HCT116 (cell line): ENCODE measurements around the gene TMC8. TPM values are rescaled to one million over a fixed set of nuclear protein-coding genes. Genes with fewer than 3 reads are reported as not detected.
A peak's percentile ranks its signal among the peaks of the same experiment; 100 is the strongest.

Experiments
- ATAC-seq: fragments of 200-7000 bp; cut with Tn5 transposase; 2 replicates; pipeline ENCODE4 v1.9.1; 2020; ENCODE audit warnings: mild to moderate bottlenecking, moderate library complexity
- BruUV-seq: library from RNA; stranded (reverse); fragments of 400-500 nt; replicated peaks from 2 replicates; lab custom pipeline; 2021; lab: Mats Ljungman, UMichigan
- CTCF ChIA-PET: fragments of 300-600 bp; sonication (Branson Sonifier 250); formaldehyde crosslinking; loops from one replicate; lab custom pipeline; 2021; ENCODE audit warnings: antibody characterized with exemption; lab: Charles Lee
- POLR2A ChIA-PET: fragments of 300-600, 350-600 bp; sonication (Branson Sonifier 250); formaldehyde crosslinking; loops from one replicate; lab custom pipeline; 2021; ENCODE audit warnings: antibody characterized with exemption; lab: Charles Lee
- RAD21 ChIA-PET, 2 experiments: fragments of 300-600 bp; sonication (Branson Sonifier 250); formaldehyde crosslinking; loops; one replicate each; lab custom pipeline; 2023; ENCODE audit warnings: low total read pairs in 2 of 2; ENCODE audit not compliant: uncharacterized antibody in 2 of 2, unreplicated experiment in 2 of 2, low non-redundant PET in 1 of 2; lab: Charles Lee
- DNase-seq: peaks from one replicate; pipeline ENCODE4 v3.0.0-alpha.2; 2010; ENCODE audit warnings: low read depth, low spot score
- H2AFZ ChIP-seq: fragments of 200-600 bp; shearing (Covaris generic), sonication (generic); 2 replicates; pipeline ENCODE4 v1.6.1; 2017; ENCODE audit warnings: low read depth, mixed run types, mixed read lengths, antibody characterized with exemption, low read length; ENCODE audit not compliant: poor library complexity, severe bottlenecking
- H3K27ac ChIP-seq: 2 replicates; pipeline ENCODE4 v1.5.1; 2012; ENCODE audit warnings: low read depth, low read length
- H3K27me3 ChIP-seq: fragments of 200-600 bp; sonication (generic); 2 replicates; pipeline ENCODE4 v1.6.1; 2016; ENCODE audit warnings: mixed run types, low read length, mixed read lengths; ENCODE audit not compliant: insufficient read depth
- H3K36me3 ChIP-seq, 2 experiments: fragments of 200-500 bp in 1 of 2; fragments of 200-600 bp in 1 of 2; sonication (Bioruptor generic) in 1 of 2; sonication (generic) in 1 of 2; 2 replicates each; pipeline versions ENCODE4 v1.5.1 to v1.6.1; 2014 to 2016; ENCODE audit warnings: low read length in 2 of 2, inconsistent platforms in 1 of 2, mixed read lengths in 1 of 2, mixed run types in 1 of 2; ENCODE audit not compliant: insufficient read depth in 2 of 2, control insufficient read depth in 1 of 2
- H3K4me1 ChIP-seq, 2 experiments: fragments of 200-600 bp in 1 of 2; sonication (generic) in 1 of 2; 2 replicates each; pipeline versions ENCODE4 v1.5.1 to v1.6.1; 2012 to 2017; ENCODE audit warnings: low read length in 2 of 2, inconsistent platforms in 1 of 2, mild to moderate bottlenecking in 1 of 2, mixed read lengths in 1 of 2, mixed run types in 1 of 2, moderate library complexity in 1 of 2; ENCODE audit not compliant: insufficient read depth in 2 of 2, control insufficient read depth in 1 of 2
- H3K4me2 ChIP-seq: fragments of 200-600 bp; sonication (generic); 2 replicates; pipeline ENCODE4 v1.6.1; 2017; ENCODE audit warnings: mixed run types, low read length, mixed read lengths
- H3K4me3 ChIP-seq, 2 experiments: fragments of 200-600 bp in 1 of 2; sonication (generic) in 1 of 2; replicated peaks in 1 of 2; 2 replicates each; pipeline ENCODE4 v1.5.1; 2011 to 2016; ENCODE audit warnings: low read length in 2 of 2, control low read depth in 1 of 2, low read depth in 1 of 2, mild to moderate bottlenecking in 1 of 2, mixed read lengths in 1 of 2, mixed run types in 1 of 2
- H3K79me2 ChIP-seq: fragments of 200-600 bp; sonication (generic); 2 replicates; pipeline ENCODE4 v1.6.1; 2017; ENCODE audit warnings: mild to moderate bottlenecking, mixed run types, low read length, moderate library complexity, mixed read lengths; ENCODE audit not compliant: insufficient read depth
- H3K9ac ChIP-seq: fragments of 200-600 bp; sonication (generic); 2 replicates; pipeline ENCODE4 v1.6.1; 2016; ENCODE audit warnings: low read length, mixed read lengths
- H3K9me2 ChIP-seq: fragments of 200-600 bp; sonication (generic), shearing (Covaris generic); 2 replicates; pipeline ENCODE4 v1.6.1; 2017; ENCODE audit warnings: mixed run types, mild to moderate bottlenecking, moderate library complexity; ENCODE audit not compliant: insufficient read depth
- H3K9me3 ChIP-seq, 2 experiments: fragments of 200-500 bp in 1 of 2; fragments of 200-600 bp in 1 of 2; sonication (Bioruptor generic) in 1 of 2; sonication (generic) in 1 of 2; 2 replicates each; pipeline ENCODE4 v1.6.1; 2014 to 2017; ENCODE audit warnings: low read length in 2 of 2, mixed read lengths in 2 of 2, inconsistent platforms in 1 of 2, low read depth in 1 of 2, mild to moderate bottlenecking in 1 of 2, mixed run types in 1 of 2, moderate library complexity in 1 of 2; ENCODE audit not compliant: control insufficient read depth in 1 of 2, insufficient read depth in 1 of 2
- H4K20me1 ChIP-seq: fragments of 200-600 bp; sonication (generic), shearing (Covaris generic); 2 replicates; pipeline ENCODE4 v1.6.1; 2017; ENCODE audit warnings: mixed run types, mild to moderate bottlenecking, moderate library complexity; ENCODE audit not compliant: insufficient read depth
- RAD21 ChIP-seq: IDR thresholded peaks from 2 replicates; pipeline ENCODE4 v1.6.1; 2012; ENCODE audit warnings: low read depth, mild to moderate bottlenecking
- intact Hi-C: fragments of 100-400 bp; cut with micrococcal nuclease; formaldehyde crosslinking; loops from 2 replicates; pipeline ENCODE4 v1.10.0; 2022
- total RNA-seq: library from RNA; stranded (reverse); gene quantifications from one replicate; pipeline ENCODE4 v1.2.1, GENCODE V29; 2021; ENCODE audit not compliant: unreplicated experiment
- TF ChIP-seq, protein P1 (sequence below), 3 experiments: fragments of 200-600 bp in 1 of 3; sonication (generic) in 1 of 3; IDR thresholded peaks in 2 of 3; conservative IDR thresholded peaks in 1 of 3; 2 replicates each; pipeline ENCODE4 v1.5.1; 2012 to 2017; ENCODE audit warnings: low read depth in 2 of 3, low read length in 2 of 3, antibody characterized with exemption in 1 of 3, borderline replicate concordance in 1 of 3, control low read depth in 1 of 3, mild to moderate bottlenecking in 1 of 3, mixed read lengths in 1 of 3, mixed run types in 1 of 3, moderate library complexity in 1 of 3; ENCODE audit not compliant: insufficient read depth in 1 of 3
- TF ChIP-seq, protein P2 (sequence below): IDR thresholded peaks from 2 replicates; pipeline ENCODE4 v1.6.1; 2012

Gene TMC8
- total RNA-seq, 1 experiment from 2014 or later = 7.8 TPM

DNA sequence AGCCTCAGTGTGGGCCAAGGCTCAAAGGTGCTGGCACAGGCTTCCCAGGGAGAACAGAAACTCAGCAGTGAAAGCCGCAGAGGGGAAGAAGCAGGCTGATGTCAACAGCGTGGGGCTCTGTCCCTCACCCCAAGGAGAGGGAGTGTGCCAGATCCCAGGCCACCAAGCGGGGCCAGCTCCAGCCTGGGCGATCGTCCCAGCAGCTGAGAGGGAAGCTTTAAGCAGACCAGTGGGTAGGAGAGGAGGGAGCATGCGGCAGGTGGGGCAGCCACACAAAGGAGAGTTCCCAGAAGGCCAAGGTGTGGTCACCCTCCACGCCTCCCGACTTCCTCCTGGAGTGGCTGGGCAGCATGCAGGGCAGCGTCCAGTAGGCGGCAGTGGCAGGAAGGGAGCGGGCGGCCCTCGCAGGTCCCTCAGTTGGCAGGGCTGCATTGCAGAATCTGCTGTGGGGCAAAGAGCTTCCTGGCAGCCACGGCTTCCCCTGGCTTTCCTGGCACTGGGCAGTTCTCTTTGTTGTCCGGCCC, 43.8 kb downstream of the TMC8 start:
- Histone ChIP-seq H3K79me2 (peaks cover 22% of the 10 kb centered on the region), H3K4me1 (peaks cover 19 to 45% of the 10 kb centered on the region in 2 experiments; a peak in 3 of 4 replicates), H3K9me2 (no peaks in the 10 kb centered on the region), H3K36me3 (peaks cover 32 to 64% of the 10 kb centered on the region in 2 experiments), H2AFZ (no peak overlapping the region), H3K9me3 (no peaks in the 10 kb centered on the region), H3K27me3 (no peaks in the 10 kb centered on the region), H3K4me2 (no peak overlapping the region), H3K9ac (no peak overlapping the region), H4K20me1 (peaks cover 5% of the 10 kb centered on the region; the same call in 1 of the 2 replicates), H3K4me3 (no peak overlapping the region), H3K27ac (peak overlapping the region; percentile 38; the same call in 1 of the 2 replicates)
- CTCF ChIA-PET = interaction anchor here (0.9 to 3.2 kb wide), 6 partner anchors 12 to 89 kb away, joined by 3 to 17 read pairs (median 6); partner anchors contain the start of genes AFMID and TK1
- intact Hi-C loops = no loop called here
- ATAC-seq (no peak), DNase-seq (no peak)
- BruUV-seq = TSS peak; percentile 50
- POLR2A ChIA-PET = interaction anchor here (1.5 to 5.1 kb wide), 2 partner anchors 12 to 34 kb away, joined by 4 to 44 read pairs; partner anchors contain the start of genes AFMID and TK1
- RAD21 ChIA-PET = no interaction called here
- TF ChIP-seq RAD21 = 0 out of 2 replicates have a peak, but pooled peaks have one; percentile 8
- TF ChIP-seq, protein P1, sequence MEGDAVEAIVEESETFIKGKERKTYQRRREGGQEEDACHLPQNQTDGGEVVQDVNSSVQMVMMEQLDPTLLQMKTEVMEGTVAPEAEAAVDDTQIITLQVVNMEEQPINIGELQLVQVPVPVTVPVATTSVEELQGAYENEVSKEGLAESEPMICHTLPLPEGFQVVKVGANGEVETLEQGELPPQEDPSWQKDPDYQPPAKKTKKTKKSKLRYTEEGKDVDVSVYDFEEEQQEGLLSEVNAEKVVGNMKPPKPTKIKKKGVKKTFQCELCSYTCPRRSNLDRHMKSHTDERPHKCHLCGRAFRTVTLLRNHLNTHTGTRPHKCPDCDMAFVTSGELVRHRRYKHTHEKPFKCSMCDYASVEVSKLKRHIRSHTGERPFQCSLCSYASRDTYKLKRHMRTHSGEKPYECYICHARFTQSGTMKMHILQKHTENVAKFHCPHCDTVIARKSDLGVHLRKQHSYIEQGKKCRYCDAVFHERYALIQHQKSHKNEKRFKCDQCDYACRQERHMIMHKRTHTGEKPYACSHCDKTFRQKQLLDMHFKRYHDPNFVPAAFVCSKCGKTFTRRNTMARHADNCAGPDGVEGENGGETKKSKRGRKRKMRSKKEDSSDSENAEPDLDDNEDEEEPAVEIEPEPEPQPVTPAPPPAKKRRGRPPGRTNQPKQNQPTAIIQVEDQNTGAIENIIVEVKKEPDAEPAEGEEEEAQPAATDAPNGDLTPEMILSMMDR (IDR thresholded peaks at IDR 0.05 in 2 of 3, conservative IDR thresholded peaks at IDR 0.05 in 1 of 3; ENCODE audit: borderline replicate concordance in 1 of 3, insufficient read depth in 1 of 3, low read depth in 2 of 3, low read length in 2 of 3) = no peak
- TF ChIP-seq, protein P2, sequence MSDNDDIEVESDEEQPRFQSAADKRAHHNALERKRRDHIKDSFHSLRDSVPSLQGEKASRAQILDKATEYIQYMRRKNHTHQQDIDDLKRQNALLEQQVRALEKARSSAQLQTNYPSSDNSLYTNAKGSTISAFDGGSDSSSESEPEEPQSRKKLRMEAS = 0 out of 2 replicates have a peak, but pooled peaks have one; percentile 30
